GM21381 (cell line): Measurements from ENCODE around the gene PTPRD.

Experiments
- ATAC-seq: cut with Tn5 transposase; IDR thresholded peaks from one replicate; pipeline ENCODE4 v1.9.1; 2021; ENCODE audit warnings: mild to moderate bottlenecking, moderate library complexity; ENCODE audit not compliant: unreplicated experiment

The PTPRD gene

GRCh38 chr9:8389531-8389930, 2223.3 kb downstream of the PTPRD start:
- no peak for ATAC-seq

GRCh38 chr9:8388132-8388531, 2224.7 kb downstream of the PTPRD start:
- ATAC-seq, result no peak

GRCh38 chr9:8384091-8384490, 2228.7 kb downstream of the PTPRD start:
- no peak for ATAC-seq

DNA sequence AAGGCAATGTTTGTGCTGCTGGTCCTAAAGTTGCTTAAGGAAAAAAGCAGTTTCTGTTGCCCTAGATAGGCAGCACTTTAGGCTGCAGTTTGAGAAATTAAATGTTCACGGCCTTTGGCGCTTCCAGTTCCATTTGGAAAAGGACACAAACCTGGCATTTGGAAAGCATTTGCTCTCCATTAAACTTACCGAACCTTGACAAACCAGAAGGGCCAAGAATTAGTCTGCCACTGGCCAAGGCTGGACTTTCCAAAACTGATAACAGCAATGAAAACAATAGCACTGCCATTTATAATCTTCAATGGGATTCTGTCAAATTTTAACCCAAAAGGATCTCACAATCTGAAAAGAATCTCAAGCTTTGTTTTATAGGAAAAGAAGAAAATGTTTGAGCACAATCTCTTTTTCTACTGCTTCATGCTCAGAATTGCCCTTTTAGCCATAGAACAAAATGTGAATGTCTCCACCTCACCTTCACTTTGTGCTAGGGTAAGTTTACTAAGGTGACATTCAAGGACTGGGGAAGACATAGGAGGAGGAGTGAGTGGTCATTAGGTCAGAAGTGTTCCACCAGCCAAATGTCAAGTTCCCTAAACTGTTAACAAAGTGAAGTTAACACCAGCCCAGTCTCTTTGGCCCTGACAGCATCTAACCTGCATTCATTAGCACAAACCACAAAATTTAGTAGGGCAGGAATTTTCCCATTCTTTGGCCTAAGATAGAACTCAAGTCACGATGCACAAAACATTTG, 2229.8 kb downstream of the PTPRD start:
- no peak for ATAC-seq

DNA sequence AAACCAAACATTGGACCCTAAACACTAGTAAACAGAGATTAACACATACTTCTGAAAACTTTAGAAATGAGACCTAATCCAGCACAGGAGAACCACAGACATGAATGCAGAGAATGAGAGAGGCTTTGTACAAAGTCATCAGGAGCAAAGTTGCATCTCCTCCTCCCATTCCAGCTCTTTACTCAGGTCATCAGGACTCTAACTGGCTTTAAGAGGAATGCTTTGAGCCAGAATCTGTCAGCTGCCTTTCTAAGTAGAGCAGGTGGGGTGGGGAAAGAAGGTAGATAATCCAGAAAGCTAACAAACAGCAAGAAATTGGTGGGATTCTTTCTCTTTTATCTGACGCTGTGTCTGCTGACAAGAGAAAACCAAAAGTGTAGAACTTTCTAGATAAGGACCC, 2230.5 kb downstream of the PTPRD start:
- no peak for ATAC-seq

- ATAC-seq, result no peak
Observed at GRCh38 chr9:8381601-8382000, 2231.2 kb downstream of the PTPRD start.

DNA sequence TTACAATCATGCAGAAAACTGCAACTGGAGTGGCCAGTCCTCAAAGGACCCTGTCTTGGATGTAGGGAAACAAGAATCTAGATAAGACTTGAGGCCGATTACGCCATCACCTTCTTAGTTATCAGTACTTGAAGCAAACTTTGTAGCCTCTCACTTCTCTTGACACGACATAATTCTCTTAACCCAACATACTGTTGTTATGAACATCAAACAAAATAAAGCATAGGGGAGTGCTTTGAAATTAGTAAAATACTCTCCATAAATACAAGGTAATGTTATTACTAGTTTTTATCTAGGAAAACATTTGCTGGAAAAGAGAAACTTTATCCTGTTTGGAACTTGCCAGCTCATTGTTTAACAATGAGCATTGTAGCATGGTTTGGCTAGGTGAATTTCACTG, 2238.3 kb downstream of the PTPRD start:
- ATAC-seq, result no peak

- no peak for ATAC-seq
Observed at GRCh38 chr9:8371686-8372085, 2241.1 kb downstream of the PTPRD start.

DNA sequence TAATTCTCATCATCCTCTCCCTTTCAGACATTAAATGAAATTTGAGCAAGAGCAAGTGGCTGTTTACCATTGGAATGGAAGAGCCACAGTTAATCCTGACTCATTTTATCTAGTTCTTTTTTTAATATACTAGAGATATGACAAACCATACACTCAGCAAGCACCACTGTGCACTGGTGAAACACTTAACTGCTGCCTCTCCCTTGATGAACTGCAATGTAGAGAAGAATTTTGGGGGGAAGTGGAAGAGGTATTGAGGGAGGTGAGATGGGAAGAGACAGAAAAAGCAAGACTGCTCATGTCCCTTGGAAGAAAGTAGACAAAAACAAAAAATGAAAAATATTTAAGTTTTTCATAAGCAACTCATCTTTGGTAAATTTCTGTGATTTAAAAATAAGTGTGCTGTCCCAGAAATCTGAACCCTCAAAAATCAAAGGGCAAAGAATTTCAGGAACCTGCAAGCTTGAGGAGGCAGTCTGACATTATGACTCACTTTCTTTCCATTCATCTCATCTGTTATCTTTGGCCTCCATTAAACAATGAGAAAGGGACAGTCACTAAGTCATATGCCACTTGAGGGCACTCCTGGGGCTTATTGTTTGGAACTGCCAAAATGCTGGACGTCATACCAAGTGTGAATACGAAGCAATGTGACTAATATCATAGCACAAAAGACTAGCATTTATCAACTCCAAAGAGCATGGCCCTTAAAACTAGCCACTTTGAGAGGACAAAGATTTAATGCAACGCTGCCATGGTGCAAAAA, 2246.5 kb downstream of the PTPRD start:
- no peak for ATAC-seq

GRCh38 chr9:8365466-8366160, 2247.2 kb downstream of the PTPRD start:
- no peak for ATAC-seq

GRCh38 chr9:8365029-8365428, 2247.8 kb downstream of the PTPRD start:
- ATAC-seq, result peak; percentile 53

DNA sequence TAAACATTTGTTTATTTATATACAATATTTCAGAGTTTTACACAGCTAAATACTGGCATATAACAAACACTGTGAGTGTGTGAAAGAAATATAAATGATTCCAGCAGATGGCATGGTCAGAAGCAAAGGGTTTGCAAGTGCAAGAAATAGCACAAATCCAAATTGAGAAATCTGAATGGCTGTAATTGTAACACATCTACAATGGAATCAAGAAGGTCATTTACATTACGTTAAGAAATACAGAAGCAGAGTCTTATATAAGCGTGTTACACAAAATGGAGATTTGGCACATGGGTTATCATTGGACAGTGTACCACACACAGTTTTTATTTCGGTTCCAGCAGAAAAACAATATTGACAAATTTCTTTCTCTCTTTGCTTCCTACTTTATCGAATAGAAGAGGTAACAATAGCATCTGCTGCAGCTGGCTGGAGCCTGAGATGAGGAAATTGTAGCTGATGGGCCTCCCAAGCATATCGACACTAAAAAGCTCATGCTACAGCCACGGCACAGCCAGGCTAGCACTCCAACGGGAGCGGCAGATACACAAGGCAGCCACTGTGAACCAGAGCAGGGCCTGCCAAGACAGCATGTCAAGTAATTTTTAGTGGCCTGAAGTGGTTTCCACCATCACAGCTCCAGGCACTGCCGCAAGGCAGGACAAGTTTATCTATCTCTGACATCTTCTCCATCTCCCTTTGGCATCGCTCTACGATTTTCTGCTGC, 2248.6 kb downstream of the PTPRD start:
- ATAC-seq, result no peak

GRCh38 chr9:8362250-8362649, 2250.6 kb downstream of the PTPRD start:
- ATAC-seq, result peak; percentile 48

DNA sequence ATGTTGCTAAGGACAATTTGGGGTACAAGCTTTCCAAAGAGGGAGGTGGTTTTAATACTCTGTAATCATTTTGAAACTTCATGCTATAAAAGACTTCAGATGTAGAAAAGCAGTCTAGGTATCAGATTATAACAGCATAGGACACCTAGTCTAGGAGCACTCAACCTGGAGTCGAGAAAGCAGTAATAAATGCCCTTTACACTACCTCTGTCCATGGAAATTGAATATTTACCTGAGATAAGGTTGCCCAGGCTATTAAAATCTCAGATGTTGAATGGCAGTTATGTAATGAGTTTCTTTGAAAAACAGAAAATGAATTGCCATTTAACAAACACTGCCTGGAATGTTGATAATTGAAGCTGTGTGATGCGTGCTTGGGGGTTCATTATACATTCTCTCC, 2251.4 kb downstream of the PTPRD start:
- ATAC-seq, result no peak

DNA sequence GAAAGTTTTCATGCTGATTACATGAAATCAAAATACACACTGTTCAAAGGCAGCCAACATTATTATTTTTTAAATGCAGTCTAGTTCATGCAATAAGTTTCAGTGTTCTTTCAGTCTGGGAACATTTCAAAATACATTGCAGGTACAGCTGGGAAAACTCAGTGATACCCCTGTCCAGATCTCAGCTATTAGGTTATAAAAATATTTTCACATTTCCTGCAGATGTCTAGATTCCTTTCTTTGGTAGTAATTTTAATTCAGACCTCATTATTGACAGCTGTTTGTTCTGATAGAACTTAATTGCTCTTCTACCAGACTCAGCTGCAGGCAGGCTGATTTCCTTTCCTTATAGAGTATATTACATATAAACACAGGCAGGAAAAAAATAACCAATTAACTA, 2256.4 kb downstream of the PTPRD start:
- no peak for ATAC-seq

DNA sequence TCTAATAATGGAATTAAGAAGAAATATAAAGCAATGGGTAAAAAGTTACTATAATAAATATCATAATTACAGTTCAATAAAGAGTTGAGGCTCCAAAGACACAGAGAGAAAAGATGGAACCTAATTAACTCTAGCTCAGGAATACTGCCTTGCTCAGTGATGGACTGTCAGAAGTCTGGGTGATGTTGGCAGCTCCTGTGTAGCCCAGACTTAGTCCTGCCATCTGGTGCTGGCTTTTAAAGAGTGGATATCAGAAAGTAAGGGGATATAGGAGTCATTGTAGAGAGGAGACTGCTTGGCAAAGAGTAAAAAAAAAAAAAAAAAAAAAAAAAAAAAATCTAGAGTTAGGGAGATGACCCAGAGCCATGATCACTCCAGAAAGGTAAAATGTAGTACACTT, 2261.4 kb downstream of the PTPRD start:
- ATAC-seq, result no peak

DNA sequence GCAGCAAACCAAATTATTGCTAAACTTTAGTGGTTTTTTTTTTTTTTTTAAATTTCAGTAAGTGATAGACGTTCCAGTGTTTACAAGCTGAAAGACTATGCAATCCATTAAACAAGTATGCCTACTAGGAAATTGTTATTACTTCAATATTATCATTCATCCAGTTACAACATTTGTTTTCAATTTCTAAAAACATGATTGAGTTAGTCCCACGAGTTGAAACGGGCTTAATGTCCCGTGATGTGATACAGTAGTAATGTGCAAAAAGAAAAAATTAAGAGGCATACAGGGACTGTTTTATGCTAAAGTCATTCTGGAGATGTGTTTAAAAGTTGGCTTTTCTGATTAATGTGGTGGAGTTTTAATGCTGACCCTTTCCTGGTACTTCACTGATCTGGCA, 2262.9 kb downstream of the PTPRD start:
- no peak for ATAC-seq

GRCh38 chr9:8349376-8349775, 2263.4 kb downstream of the PTPRD start:
- ATAC-seq, result no peak

DNA sequence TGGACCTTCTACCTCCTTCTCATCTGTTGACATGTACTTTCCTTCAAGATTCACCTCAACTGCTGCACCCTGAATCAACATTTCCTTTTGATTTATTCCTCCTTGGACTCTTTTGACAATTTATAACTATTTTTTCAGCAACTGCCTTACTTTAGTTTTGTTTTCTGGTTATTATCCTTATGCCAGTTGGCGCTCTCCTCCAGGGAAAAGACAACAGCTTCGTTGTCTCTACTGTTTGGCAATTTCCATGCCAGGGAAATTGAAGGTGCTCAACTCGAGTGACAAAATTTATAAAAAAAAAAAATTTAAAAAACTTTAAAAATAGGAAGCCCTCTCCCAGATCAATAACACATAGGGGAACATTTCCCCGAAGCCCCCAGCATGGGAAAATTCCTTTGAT, 2264.0 kb downstream of the PTPRD start:
- ATAC-seq, result no peak

DNA sequence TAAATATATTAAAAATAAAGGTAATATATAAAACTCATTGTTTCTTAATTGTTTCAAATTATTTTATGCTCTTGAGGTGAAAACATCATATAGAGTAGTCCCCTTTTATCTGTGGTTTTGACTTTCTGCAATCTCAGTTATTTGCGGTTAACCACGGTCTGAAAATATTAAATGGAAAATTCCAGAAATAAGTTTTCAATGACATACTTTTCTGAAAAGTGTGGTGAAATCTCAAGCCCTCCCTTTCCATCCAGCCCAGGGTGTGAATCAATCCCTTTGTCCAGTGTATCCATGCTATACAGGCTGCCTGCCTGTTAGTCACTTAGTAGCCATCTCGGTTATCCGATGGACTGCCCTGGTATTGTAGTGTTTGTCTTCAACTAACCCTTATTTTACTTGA, 2266.5 kb downstream of the PTPRD start:
- no peak for ATAC-seq
